ENCODE results near the gene XIRP2.

XIRP2 gene

DNA sequence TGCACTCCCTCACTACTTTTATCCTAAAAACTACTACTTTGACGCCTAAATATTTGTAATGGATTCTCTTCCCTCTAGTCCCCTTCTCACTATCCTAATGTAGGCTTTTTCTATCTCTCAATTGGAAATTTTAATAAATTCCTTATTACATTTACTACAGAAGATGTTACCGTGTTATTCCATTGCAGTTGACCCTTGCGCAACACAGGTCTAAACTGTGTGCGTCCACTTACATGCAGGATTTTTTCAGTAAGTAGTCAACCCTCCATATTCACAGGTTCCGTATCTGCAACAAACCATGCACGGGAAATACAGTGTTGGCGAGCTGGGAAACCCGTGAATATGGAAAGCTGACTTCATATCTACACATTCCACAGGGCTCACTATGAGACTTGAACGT, 239.8 kb downstream of the XIRP2 start:
- Histone ChIP-seq H3K9ac (no peak overlapping the region), H3K36me3 (ENCODE audit: control insufficient read depth, insufficient read depth, low read length) (no peaks in the 10 kb centered on the region), H3K27ac (no peak overlapping the region), H2AFZ (no peak overlapping the region), H3K79me2 (no peaks in the 10 kb centered on the region), H3K9me3 (ENCODE audit: control insufficient read depth, low read length) (no peaks in the 10 kb centered on the region), H3K27me3 (ENCODE audit: control insufficient read depth, insufficient read depth, low read length) (no peaks in the 10 kb centered on the region), H3K4me2 (ENCODE audit: low read length) (no peak overlapping the region), H3K4me1 (no peaks in the 10 kb centered on the region), H3K4me3 (ENCODE audit: low read depth, low read length) (no peak overlapping the region)
- TF ChIP-seq, protein P1, sequence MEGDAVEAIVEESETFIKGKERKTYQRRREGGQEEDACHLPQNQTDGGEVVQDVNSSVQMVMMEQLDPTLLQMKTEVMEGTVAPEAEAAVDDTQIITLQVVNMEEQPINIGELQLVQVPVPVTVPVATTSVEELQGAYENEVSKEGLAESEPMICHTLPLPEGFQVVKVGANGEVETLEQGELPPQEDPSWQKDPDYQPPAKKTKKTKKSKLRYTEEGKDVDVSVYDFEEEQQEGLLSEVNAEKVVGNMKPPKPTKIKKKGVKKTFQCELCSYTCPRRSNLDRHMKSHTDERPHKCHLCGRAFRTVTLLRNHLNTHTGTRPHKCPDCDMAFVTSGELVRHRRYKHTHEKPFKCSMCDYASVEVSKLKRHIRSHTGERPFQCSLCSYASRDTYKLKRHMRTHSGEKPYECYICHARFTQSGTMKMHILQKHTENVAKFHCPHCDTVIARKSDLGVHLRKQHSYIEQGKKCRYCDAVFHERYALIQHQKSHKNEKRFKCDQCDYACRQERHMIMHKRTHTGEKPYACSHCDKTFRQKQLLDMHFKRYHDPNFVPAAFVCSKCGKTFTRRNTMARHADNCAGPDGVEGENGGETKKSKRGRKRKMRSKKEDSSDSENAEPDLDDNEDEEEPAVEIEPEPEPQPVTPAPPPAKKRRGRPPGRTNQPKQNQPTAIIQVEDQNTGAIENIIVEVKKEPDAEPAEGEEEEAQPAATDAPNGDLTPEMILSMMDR (IDR thresholded peaks at IDR 0.05): no peak

DNA sequence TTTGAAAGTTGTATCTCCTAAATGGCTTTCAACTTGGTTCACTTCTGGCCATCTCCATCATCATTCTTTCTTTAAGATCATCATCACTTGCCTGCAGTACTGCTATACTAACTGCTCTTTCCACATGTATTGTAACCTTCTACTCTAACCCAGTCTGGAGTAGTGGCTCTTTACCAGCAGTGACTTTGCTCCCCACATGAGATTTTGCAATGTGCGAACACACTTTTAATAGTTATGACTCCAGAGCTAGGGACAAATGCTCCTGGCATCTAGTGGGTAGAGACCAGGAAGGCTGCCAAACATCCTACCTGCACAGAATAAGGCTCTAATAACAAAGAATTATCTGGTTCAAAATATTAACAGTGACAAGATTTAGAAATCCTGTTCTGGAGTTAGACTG, 243.8 kb downstream of the XIRP2 start:
- Histone ChIP-seq H3K36me3 (ENCODE audit: control insufficient read depth, insufficient read depth, low read length) (no peaks in the 10 kb centered on the region), H3K27ac (no peak overlapping the region), H3K4me2 (ENCODE audit: low read length) (no peak overlapping the region), H3K79me2 (no peaks in the 10 kb centered on the region), H3K4me3 (ENCODE audit: low read depth, low read length) (no peak overlapping the region), H3K27me3 (ENCODE audit: control insufficient read depth, insufficient read depth, low read length) (no peaks in the 10 kb centered on the region), H2AFZ (no peak overlapping the region), H3K9ac (no peak overlapping the region), H3K4me1 (no peaks in the 10 kb centered on the region), H3K9me3 (ENCODE audit: control insufficient read depth, low read length) (no peaks in the 10 kb centered on the region)
- TF ChIP-seq, protein P1 (IDR thresholded peaks at IDR 0.05): no peak

DNA sequence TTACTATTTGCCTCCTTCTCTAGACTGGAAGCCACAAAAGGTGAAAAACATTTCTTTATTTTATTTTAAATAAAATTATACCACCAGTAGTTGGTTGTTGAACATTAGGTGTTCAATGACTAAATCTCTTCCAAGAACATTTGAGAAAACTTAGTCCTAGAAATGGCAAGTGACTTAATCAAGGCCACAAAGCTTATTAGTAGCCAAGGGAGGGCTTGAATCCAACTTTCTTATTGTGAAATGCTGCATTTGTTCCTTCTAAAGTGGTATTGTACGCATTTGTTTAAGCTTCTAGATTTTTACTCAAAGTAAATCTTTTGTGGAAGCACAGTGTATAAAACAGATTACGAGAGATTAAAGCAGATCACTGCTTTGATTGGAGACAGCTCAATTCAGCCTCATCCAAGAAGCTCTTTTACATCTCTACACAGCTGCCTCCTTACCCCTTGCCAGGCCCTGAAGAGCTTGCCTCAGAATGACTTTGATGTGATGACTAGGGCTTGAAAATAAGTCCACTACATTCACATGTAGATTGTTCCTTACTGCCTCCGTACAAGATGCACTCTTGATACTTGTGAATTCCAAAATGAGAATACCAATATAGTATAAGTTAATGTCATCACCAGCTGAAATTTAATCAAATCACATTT, 244.8 kb downstream of the XIRP2 start:
- no peak overlapping the region for H3K4me2 ChIP-seq (ENCODE audit: low read length)
- H3K79me2 ChIP-seq: no peaks in the 10 kb centered on the region
- TF ChIP-seq, protein P1 (IDR thresholded peaks at IDR 0.05): no peak
- H3K36me3 ChIP-seq (ENCODE audit: control insufficient read depth, insufficient read depth, low read length): no peaks in the 10 kb centered on the region
- no peak overlapping the region for H2AFZ ChIP-seq
- no peaks in the 10 kb centered on the region for H3K9me3 ChIP-seq (ENCODE audit: control insufficient read depth, low read length)
- H3K4me1 ChIP-seq: no peaks in the 10 kb centered on the region
- no peak overlapping the region for H3K4me3 ChIP-seq (ENCODE audit: low read depth, low read length)
- H3K27me3 ChIP-seq (ENCODE audit: control insufficient read depth, insufficient read depth, low read length): no peaks in the 10 kb centered on the region
- H3K9ac ChIP-seq: no peak overlapping the region
- H3K27ac ChIP-seq: no peak overlapping the region

DNA sequence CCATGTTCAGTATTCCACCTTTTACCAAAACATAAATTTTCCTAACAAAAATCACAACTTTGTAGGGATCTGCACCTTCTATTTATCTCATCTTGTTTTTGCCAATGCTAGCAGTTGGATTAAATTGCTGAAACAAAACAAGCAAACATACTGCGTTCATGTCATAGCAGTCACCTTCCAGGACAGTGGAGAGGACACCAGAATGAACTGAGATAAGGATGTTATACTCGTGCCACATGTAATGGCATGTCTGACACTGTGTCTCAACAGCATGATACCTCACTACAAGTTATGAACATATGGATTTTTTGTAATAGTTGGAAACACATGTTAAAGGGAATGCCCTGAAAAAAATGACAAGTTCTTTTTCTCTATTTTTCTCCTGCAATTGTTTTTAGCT, 245.3 kb downstream of the XIRP2 start:
- Histone ChIP-seq H3K4me2 (ENCODE audit: low read length) (no peak overlapping the region), H3K79me2 (no peaks in the 10 kb centered on the region), H2AFZ (no peak overlapping the region), H3K36me3 (ENCODE audit: control insufficient read depth, insufficient read depth, low read length) (no peaks in the 10 kb centered on the region), H3K27me3 (ENCODE audit: control insufficient read depth, insufficient read depth, low read length) (no peaks in the 10 kb centered on the region), H3K27ac (no peak overlapping the region), H3K9me3 (ENCODE audit: control insufficient read depth, low read length) (no peaks in the 10 kb centered on the region), H3K9ac (no peak overlapping the region), H3K4me3 (ENCODE audit: low read depth, low read length) (no peak overlapping the region), H3K4me1 (no peaks in the 10 kb centered on the region)
- TF ChIP-seq, protein P1 (IDR thresholded peaks at IDR 0.05): no peak

DNA sequence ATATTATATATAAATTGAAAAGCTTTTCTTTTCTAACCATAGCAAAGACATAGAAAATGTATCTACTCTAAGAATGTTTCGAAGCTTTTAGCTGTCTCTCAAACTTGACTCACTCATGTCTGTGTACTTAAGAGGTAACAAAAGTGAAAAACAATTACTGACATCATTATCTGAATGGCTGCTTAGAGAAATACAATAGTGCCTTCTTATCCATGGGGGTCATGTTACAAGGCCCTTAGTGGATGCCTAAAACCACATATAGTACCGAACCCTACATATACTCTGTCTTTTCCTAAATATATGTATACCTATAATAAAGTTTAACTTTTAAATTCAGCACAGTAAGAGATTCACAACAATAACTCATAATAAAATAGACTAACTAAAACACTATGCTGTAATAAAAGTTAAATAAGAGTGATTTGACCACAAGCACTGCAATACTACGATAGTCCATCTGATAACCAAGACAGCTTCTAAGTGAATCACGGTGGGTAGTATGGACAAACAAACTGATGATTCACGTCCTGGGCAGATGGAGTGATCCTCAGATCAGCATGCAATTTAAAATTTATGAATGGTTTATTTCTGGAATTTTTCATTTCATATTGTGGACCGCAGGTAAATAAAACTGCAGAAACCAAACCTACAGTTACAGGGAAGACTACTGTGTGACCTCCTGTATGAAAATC, 246.2 kb downstream of the XIRP2 start:
- H3K9ac ChIP-seq: no peak overlapping the region
- H3K9me3 ChIP-seq (ENCODE audit: control insufficient read depth, low read length): no peaks in the 10 kb centered on the region
- H3K4me1 ChIP-seq: no peaks in the 10 kb centered on the region
- H2AFZ ChIP-seq: no peak overlapping the region
- no peak overlapping the region for H3K4me2 ChIP-seq (ENCODE audit: low read length)
- H3K27me3 ChIP-seq (ENCODE audit: control insufficient read depth, insufficient read depth, low read length): no peaks in the 10 kb centered on the region
- H3K79me2 ChIP-seq: no peaks in the 10 kb centered on the region
- H3K27ac ChIP-seq: no peak overlapping the region
- no peaks in the 10 kb centered on the region for H3K36me3 ChIP-seq (ENCODE audit: control insufficient read depth, insufficient read depth, low read length)
- no peak overlapping the region for H3K4me3 ChIP-seq (ENCODE audit: low read depth, low read length)
- TF ChIP-seq, protein P1 (IDR thresholded peaks at IDR 0.05): no peak
